Peyer's patch (tissue), 4 donors: ENCODE data around the gene YIF1B.

Experiments used
- CTCF ChIP-seq, 6 experiments: fragments of 450-650 bp in 4 of 6; fragments of 200-600 bp in 2 of 6; sonication (generic) in 1 of 6; IDR thresholded peaks; one replicate each; pipeline ENCODE4 v1.5.1; 2017 to 2019; ENCODE audit warnings: antibody characterized with exemption in 6 of 6, mild to moderate bottlenecking in 3 of 6, moderate library complexity in 1 of 6
- POLR2A ChIP-seq, 2 donors: fragments of 450-650 bp; IDR thresholded peaks; one replicate each; pipeline ENCODE4 v1.5.1; 2017; ENCODE audit warnings: antibody characterized with exemption in 2 of 2, mild to moderate bottlenecking in 2 of 2, moderate library complexity in 2 of 2

DNA sequence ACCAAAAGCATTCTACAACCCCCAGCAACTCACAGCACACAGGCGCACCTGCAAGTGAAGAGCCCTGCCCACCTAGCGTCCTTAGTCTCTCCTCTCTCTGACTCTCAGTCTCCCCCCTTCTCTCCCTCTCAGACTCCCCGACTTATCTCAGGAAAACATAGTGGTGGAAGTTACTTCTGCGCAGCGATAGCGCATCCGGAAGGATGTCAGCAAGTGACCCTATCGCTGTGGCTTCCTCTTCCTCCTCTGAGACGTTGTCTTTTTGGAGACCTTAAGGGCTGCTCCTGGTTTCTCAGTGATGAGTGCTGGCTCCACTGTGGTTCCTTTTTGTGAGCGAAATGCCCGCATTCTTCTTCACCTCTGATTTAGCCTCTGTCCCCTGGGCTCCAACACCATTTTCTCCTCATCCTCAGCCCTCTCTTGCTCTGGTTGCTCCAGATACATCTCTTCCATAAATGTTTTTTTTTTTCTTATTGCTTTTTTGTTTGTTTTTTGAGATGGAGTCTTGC lies 1.4 kb upstream of the YIF1B start:
- no peak for TF ChIP-seq CTCF (IDR thresholded peaks at IDR 0.05)
- TF ChIP-seq POLR2A (IDR thresholded peaks at IDR 0.05), result no peak
